A549 (cell line): Measurements from ENCODE around the gene CFAP58.

Experiments used
- EP300 ChIP-seq, 2 experiments: fragments of >200 bp; sonication (Bioruptor Twin); formaldehyde crosslinking; IDR thresholded peaks; 2 replicates in 1 of 2; 3 replicates in 1 of 2; pipeline ENCODE4 v1.6.1; 2016 to 2017
- JUN ChIP-seq, 2 experiments: fragments of >200 bp; sonication (Bioruptor Twin); formaldehyde crosslinking; IDR thresholded peaks; 2 replicates in 1 of 2; 3 replicates in 1 of 2; pipeline ENCODE4 v1.6.1; 2016 to 2017
- POLR2A ChIP-seq: IDR thresholded peaks from 2 replicates; pipeline ENCODE4 v1.6.1; 2012; ENCODE audit warnings: mild to moderate bottlenecking, low read length
- RFX5 ChIP-seq: fragments of 450-650 bp; IDR thresholded peaks from 2 replicates; pipeline ENCODE4 v1.7.1; 2014; ENCODE audit warnings: antibody characterized with exemption, mild to moderate bottlenecking, moderate library complexity
- SMC3 ChIP-seq: fragments of >200 bp; sonication (Bioruptor Twin); formaldehyde crosslinking; IDR thresholded peaks from 3 replicates; pipeline ENCODE4 v1.6.1; 2018; ENCODE audit warnings: inconsistent platforms
- TF ChIP-seq, protein P1 (sequence below): fragments of >200 bp; sonication (Bioruptor Twin); formaldehyde crosslinking; IDR thresholded peaks from 3 replicates; pipeline ENCODE4 v1.5.1; 2016

DNA sequence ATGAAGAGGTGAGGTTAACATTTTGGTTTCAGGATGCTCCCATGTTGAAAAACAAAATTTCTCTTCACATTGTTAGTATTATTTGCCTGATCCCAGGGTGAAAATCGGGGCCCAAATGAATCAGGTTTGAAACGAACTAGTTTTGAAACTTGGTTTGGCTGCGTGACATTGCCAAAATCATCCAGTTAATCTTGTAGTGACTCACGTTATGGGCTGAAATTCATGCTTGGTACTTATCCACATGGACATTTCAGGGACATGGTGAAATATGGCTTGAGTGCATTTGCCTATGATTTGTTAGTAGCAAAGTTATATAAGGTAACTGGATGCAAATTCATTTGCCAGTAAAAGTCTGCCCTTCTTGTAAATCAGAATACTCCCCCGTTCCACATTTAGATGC is 97.3 kb downstream of the CFAP58 start:
- TF ChIP-seq, protein P1, sequence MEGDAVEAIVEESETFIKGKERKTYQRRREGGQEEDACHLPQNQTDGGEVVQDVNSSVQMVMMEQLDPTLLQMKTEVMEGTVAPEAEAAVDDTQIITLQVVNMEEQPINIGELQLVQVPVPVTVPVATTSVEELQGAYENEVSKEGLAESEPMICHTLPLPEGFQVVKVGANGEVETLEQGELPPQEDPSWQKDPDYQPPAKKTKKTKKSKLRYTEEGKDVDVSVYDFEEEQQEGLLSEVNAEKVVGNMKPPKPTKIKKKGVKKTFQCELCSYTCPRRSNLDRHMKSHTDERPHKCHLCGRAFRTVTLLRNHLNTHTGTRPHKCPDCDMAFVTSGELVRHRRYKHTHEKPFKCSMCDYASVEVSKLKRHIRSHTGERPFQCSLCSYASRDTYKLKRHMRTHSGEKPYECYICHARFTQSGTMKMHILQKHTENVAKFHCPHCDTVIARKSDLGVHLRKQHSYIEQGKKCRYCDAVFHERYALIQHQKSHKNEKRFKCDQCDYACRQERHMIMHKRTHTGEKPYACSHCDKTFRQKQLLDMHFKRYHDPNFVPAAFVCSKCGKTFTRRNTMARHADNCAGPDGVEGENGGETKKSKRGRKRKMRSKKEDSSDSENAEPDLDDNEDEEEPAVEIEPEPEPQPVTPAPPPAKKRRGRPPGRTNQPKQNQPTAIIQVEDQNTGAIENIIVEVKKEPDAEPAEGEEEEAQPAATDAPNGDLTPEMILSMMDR, result no peak
- TF ChIP-seq POLR2A (no peak), EP300 (IDR thresholded peaks at IDR 0.05) (no peak), JUN (IDR thresholded peaks at IDR 0.05) (no peak), RFX5 (no peak), SMC3 (no peak)
